Kidney epithelial cell (primary cell): ENCODE data around the gene AOPEP. TPM values are rescaled to one million over a fixed set of nuclear protein-coding genes. Genes with fewer than 3 reads are reported as not detected.

ENCODE experiments used
- DNase-seq: peaks from one replicate; pipeline ENCODE4 v3.0.0-alpha.2; 2010; ENCODE audit warnings: low read depth
- H3K27me3 ChIP-seq: 2 replicates; pipeline ENCODE4 v1.6.0; 2011; ENCODE audit warnings: low read length; ENCODE audit not compliant: control insufficient read depth, insufficient read depth
- H3K36me3 ChIP-seq: 2 replicates; pipeline ENCODE4 v1.5.1; 2011; ENCODE audit warnings: low read length; ENCODE audit not compliant: control insufficient read depth, insufficient read depth
- H3K4me3 ChIP-seq: 2 replicates; pipeline ENCODE4 v1.5.1; 2011; ENCODE audit warnings: low read depth, mild to moderate bottlenecking, control low read depth, low read length
- total RNA-seq: library from RNA; depleted of rRNA; stranded (reverse); fragments of >200 nt; gene quantifications from 2 replicates; pipeline ENCODE4 v1.2.3, GENCODE V29; 2015
- TF ChIP-seq, protein P1 (sequence below): IDR thresholded peaks from 2 replicates; pipeline ENCODE4 v1.5.1; 2011; ENCODE audit warnings: mild to moderate bottlenecking, moderate library complexity, low read length, control low read depth, inconsistent platforms; ENCODE audit not compliant: insufficient read depth, poor library complexity, severe bottlenecking

The AOPEP gene
- total RNA-seq, 1 donor from 2014 or later = 17.4 TPM

DNA sequence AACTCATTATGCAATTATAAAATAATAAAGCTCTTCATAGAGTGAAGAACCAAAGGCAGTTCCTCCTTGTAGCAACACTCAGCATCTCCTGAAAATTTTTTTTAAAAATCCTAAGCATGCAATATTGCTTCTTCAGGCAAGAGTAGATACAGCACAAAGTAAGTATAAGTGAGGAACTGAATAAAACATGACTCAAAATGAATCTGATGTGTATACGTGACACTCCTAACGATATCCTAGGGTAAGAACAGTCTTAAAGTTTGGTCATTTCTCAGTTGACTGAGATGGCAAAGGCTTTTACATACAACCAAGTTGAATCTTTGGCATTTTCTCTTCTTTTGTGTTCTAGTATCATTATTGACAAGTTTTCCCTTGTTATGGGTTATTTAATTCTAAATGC lies 41.1 kb upstream of the AOPEP start:
- TF ChIP-seq, protein P1, sequence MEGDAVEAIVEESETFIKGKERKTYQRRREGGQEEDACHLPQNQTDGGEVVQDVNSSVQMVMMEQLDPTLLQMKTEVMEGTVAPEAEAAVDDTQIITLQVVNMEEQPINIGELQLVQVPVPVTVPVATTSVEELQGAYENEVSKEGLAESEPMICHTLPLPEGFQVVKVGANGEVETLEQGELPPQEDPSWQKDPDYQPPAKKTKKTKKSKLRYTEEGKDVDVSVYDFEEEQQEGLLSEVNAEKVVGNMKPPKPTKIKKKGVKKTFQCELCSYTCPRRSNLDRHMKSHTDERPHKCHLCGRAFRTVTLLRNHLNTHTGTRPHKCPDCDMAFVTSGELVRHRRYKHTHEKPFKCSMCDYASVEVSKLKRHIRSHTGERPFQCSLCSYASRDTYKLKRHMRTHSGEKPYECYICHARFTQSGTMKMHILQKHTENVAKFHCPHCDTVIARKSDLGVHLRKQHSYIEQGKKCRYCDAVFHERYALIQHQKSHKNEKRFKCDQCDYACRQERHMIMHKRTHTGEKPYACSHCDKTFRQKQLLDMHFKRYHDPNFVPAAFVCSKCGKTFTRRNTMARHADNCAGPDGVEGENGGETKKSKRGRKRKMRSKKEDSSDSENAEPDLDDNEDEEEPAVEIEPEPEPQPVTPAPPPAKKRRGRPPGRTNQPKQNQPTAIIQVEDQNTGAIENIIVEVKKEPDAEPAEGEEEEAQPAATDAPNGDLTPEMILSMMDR = no peak
- H3K27me3 ChIP-seq = no peaks in the 10 kb centered on the region
- no peak for DNase-seq
- H3K36me3 ChIP-seq = no peaks in the 10 kb centered on the region
- H3K4me3 ChIP-seq = no peak overlapping the region

DNA sequence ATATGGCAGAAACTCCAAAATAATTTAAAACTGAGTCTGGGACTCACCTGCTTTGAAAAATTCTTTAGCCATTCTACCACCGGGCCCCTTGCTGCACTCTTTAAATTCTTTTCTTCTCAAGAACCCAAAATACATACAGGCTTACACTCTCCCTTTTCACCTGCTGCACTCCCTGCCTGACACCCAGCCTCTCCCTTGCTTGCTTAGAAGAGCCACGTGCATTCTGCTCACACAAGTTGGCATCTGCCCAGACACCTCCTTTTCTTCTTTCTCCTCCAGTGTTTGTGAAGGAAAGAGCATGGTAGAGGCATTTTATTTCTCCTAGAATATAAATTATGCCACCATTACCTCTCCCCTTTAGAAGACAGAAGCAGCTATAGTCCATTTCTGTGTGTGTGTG lies 39.0 kb upstream of the AOPEP start:
- Histone ChIP-seq H3K36me3 (no peaks in the 10 kb centered on the region), H3K27me3 (no peaks in the 10 kb centered on the region), H3K4me3 (no peak overlapping the region)
- TF ChIP-seq, protein P1 = no peak
- no peak for DNase-seq

DNA sequence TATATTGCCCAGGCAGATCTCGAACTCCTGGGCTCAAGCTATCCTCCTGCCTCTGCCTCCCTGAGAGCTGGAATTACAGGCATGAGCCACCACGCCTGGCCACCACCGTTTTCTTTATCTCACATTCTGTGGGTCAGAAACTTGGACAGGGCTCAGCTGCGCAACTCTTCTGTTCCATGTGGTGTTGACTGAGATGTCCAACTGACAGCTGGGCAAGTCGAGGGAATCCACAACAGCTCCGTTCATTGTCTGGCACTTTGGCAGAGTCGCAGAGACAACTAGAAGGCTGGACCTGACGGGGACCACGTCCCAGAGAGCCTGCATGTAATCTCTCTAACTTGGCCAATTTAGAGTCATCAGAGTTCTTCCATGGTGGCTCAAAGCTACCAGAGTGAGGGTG lies 36.2 kb upstream of the AOPEP start:
- Histone ChIP-seq H3K36me3 (no peaks in the 10 kb centered on the region), H3K4me3 (no peak overlapping the region), H3K27me3 (no peaks in the 10 kb centered on the region)
- no peak for DNase-seq
- TF ChIP-seq, protein P1 = no peak

DNA sequence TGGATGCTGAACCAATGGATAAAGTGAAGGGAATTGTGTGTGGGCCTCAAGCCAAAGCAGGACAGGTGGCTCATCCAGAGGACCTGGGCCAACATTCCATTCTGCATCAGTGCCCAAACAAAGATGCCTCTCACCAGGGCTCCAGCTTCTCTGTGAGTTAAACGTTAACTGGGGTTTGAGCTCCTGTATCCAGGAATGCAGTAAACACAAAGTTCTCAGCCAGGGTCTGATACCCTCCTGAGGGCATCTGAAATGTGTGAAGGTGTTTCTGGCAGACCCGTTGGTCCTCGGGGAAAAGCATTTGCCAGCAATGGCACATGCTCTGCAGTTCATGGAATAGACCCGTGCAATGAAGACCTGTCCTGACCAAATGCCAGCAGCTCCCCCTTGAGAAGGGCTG lies 33.9 kb upstream of the AOPEP start:
- peak; percentile 94 for DNase-seq
- Histone ChIP-seq H3K27me3 (no peaks in the 10 kb centered on the region), H3K36me3 (no peaks in the 10 kb centered on the region), H3K4me3 (no peak overlapping the region)
- TF ChIP-seq, protein P1 = no peak

DNA sequence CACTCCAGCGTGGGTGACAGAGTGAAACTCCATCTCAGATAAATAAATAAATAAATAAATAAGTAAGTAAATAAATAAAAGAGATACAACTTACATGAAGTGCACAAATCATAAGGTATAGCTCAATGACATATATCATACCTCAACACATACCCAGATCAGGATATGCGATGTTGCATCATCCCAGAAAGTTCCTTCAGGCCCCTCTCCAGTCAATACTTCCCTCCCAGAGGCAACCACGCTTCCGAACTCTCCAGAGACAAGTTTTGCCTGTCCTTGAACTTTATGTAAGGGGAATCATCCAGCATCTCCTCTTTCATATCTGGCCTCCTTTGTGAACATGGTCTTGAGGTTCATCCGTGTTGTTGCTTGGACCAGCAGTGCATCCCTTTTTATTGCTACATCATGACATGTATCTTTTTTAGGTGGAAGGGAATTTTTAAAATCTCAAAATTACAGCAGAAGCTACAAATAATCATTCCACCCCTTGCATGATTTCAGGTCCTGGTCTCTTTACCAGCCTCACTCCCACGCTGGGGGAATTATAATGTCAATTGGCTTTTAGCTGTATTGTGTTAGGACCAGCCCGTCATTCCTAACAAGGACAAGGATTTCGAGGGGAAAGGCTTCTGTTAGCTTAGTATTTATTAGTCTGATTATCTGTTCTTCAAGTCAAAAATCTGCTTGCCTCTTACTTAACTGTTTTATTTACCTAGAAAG lies 32.9 kb upstream of the AOPEP start:
- Histone ChIP-seq H3K4me3 (no peak overlapping the region), H3K36me3 (no peaks in the 10 kb centered on the region), H3K27me3 (no peaks in the 10 kb centered on the region)
- TF ChIP-seq, protein P1 = no peak
- DNase-seq = no peak

DNA sequence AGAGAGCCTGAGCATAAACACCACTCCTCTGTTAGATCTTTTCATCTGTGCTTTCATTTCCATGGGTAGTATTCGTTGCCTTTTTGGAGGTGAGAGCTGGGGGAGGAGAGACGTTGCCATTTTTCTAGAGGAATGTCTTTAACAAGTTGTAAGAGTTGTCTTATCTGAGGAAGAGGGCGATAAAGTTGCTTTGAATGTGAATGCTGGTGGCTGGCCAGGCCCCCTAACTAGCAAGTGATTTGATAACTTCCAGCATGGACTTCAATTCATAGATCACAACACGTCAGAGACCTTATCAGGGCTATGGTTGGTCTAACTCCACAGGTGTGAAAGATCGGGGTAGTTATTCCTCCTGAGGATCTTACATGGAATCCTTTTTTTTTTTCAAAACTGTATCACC lies 30.0 kb upstream of the AOPEP start:
- DNase-seq = no peak
- no peaks in the 10 kb centered on the region for H3K27me3 ChIP-seq
- TF ChIP-seq, protein P1 = no peak

More for the DNA sequence above, 30.0 kb upstream of the AOPEP start:
- Histone ChIP-seq H3K36me3 (no peaks in the 10 kb centered on the region), H3K4me3 (no peak overlapping the region)
